ENCODE measurements around the gene PCED1B.

GRCh38 chr12:47084172-47084571 is 4.8 kb downstream of the PCED1B start:
- no peak for TF ChIP-seq CTCF (optimal IDR thresholded peaks at IDR 0.05 in 1 of 3, IDR thresholded peaks at IDR 0.05 in 1 of 3, conservative IDR thresholded peaks at IDR 0.05 in 1 of 3; ENCODE audit: extremely low read depth in 1 of 3, insufficient read depth in 2 of 3, low read length in 3 of 3)
- no peak for TF ChIP-seq EZH2 (IDR thresholded peaks at IDR 0.05; ENCODE audit: low read length)

Data from keratinocyte (primary cell).